GM04504 (cell line): ENCODE results near the gene EXOC3L4.
"Not testable (repeated sequence)": the region's sequence is repeated elsewhere in the genome, so short reads cannot be mapped to it uniquely, and the experiment has no call there.

Experiments used
- DNase-seq: peaks from one replicate; pipeline ENCODE4 v3.0.0-alpha.2; 2012; ENCODE audit warnings: low read depth

EXOC3L4 gene

DNA sequence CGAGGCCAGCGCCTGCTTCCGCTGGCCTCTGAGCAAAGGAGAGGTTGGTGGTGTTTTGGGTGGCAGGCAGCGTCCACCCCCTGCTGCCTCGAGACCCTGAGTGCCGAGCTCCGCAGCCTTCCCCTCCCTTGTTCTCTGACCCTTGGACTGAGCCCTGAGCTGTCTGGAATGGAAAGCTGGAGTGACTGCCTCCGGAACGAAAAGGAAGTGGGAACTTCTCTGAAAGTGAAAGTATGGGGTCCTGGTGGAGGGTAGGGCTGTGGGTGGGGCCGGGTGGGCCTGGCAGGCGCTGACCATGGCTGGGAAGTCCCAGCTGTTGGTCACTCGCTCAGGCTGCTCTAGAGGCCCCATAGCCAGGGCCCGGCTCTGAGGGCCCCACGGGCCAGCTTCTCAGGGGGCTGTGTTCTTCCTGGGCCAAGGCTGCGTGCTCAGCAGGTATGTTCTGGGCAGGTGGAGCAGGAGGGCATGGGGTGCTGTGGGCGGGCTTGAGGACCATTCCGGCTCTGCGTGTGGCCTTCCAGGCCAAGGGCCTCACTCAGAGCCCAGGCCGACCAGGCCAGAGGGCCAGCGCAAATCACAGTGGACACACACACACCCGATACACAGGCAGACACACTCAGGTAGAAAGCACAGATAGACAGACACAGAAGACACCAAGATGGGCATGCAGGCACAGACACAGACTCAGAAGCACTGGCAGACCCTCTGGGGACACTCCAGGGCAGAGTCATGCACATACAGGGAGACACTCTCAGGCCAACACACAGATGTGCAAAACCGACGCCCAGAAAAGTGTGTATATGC, at the start of gene EXOC3L4:
Gene EXOC3L4 (plus strand): TSS at position 320 of the 804 bp plus-strand sequence. CDS start 5,495 bp downstream, outside the sequence.
- no peak for DNase-seq

DNA sequence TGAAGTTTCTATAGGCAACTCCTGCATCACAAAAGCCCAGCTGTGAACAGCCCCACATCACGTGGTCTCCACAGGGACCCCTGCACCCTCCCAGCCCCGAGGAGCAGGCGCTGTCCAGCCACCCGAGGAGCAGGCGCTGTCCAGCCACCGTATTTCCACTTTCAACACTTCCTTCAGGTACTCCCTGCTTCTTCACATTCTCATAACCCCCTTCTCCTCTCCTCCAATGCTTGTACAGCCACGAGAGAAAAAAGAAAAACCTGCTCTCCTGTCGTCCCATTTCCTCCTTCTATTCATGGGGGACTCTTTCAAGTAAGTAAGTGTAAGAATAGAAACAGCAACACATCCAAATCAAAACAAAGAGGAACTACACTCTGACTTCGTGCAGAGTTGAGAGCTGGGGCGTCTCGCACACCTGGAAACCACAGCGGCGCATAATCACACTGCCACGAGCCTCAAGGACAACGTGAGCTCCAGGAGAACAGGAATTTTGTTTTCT, 49.1 kb upstream of the EXOC3L4 start:
- DNase-seq, result no peak

DNA sequence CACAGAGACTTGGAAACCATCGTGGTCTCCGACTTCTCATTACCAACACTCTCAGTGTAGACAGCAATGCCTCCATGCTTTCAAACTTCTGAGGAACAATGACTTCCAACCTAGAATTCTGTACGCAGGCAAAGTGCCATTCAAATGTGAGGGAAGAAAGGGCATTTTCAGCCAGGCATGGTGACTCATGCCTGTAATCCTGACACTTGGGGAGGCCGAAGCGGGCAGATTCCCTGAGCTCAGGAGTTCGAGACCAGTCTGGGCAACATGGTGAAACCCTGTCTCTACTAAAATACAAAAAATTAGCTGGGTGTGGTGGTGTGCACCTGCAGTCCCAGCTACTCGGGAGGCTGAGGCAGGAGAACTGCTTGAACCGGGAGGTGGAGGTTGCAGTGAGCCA, 47.1 kb upstream of the EXOC3L4 start:
- DNase-seq, result not testable (repeated sequence)

DNA sequence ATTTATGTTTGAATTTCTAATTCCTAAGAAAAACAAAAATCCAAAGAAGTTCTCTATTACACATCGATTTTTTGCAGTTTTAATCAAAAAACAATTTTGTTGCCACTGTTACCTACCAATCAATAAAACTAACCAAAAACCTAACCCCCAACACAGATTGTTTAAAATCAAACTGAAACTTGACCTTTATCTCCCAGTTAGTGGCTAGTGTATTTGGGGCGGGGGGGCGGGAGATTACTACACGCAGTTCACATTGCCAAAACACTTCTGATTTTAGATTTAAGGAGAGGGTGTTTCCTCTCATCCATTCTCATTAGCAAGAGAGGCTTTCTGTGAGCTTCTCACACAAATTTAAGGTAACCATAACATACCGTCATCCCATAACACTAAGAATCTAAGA, 43.6 kb upstream of the EXOC3L4 start:
- DNase-seq, result no peak

DNA sequence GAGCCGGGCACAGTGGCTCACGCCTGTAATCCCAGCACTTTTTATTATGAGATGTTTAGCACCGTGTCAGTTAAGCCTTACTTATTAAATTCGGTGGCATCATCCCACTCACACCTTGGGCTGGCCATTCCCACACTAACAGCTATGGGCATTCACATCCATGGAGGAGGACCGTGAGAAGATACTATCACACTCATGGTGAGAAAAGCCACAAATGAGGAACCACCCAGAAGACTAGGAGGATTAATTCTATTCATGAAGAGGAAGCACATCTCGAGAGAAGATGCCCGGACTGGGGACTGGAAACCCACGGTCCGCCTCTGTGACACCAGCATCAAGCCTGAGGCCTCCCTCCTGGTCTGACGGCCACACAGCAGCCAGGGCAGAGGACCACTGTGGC, 42.1 kb upstream of the EXOC3L4 start:
- no peak for DNase-seq

DNA sequence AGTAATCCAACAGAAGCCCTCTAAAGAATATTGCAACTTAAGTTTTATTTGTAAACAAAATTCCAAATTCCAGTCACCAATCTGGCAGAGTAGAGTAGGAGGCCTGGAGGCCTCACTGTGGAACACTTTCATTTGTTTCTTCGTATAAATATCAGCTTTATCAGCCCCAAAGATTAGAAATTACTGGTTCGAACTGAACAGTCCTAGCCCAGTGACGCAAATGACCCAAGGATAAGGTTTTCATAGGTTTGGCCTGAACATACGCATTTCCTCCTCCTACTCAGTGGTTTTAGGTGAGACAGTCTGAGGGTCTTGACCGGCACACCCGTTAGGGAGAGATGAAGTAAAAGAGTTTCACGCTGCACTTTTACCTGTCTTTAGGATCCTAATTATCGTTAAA, 38.8 kb upstream of the EXOC3L4 start:
- no peak for DNase-seq

DNA sequence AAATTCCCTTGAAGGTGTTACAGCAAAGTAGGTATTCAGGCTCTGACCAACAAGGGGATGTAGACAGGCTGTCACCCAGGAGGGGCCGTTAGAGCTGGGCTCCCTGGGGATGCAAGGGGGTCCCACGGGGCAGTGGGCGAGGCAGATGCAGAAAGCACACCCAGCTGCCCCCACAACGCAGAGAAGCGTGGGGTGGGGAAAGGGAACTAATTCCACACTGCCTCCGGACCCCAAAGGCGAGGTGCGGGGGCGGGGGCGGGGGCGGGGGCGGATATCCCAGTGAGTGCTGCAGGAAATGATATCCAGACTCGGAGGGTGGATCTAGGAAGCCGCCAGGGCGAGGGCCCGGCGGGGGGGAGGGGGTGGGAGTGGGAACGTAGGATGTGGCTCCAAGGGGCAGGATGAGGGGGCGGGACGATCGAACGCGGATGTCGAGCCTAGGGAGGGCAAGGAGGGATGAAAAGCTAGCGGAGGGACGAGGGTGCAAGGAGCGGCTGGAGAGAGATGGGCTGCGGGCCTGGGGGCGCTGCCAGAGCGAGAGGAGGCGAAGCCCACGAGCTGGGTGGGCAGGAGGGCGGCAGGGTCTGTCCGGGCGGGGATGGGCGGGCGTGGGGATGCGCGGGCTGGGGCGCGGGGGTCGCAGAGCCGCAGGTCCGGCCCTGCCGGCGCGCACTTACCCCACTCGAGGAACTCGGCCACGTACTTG, 38.0 kb upstream of the EXOC3L4 start:
- peak; percentile 38 for DNase-seq

DNA sequence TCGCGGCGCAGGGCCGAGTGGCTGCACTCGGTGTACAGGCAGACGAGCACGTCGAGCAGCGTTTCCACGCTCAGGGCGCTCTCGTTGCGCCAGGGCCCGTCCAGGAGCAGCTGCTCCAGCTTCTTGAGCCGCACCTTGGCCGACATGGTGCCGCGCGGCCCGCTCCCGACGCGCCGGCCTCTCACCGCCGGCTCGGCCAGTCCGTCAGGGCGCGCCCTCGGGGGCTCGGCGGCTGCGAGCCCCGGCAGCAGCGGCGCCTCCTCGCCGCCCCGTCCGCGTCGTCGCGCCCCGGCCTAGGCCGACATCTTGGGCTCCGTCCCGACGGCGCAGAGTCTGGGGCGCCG, 37.5 kb upstream of the EXOC3L4 start:
- DNase-seq, result no peak

DNA sequence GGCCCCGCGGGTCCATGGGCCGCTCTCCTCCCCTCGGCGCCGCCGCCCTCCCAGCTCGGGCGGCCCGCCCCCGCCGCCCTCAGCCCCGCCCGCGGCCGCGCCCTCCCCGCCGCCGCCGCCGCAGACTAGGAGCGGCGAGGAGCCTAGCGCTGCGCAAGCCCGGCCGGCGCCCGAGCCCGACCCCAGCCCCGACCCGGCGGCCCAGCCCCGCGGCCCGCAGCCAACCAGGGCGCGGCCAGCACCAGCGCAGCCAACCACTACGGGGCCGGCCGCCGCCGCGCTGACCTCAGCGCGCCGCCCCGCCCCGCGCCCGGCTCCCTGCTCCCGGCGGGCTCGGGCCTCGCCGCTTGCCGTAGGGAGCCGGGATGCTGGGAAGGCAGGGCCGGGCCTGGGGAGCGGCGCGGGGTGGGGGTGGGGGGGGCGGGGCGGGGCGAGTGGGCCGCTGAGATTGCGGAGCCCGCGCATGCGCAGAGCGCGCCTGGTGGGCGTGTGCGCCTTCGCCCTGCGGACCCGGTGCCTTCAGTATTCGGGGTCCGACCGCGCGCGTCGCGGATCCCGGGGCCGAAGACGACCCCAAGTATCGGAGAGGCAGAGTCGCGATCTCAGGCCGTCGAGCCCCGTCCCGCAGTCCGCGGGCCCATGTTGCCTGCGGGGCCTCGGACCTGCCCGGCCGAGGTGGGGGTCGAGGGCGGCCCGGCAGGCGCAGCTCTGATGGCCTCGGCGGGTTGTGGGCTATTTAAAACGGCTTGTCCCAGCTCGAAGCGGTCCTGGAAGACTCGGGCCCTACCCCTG, 37.0 kb upstream of the EXOC3L4 start, which contains the start of gene CDC42BPB:
Gene CDC42BPB (minus strand): TSS at position 178 of the 792 bp plus-strand sequence. CDS start 376 bp downstream, outside the sequence.
- peak; percentile 88 for DNase-seq

DNA sequence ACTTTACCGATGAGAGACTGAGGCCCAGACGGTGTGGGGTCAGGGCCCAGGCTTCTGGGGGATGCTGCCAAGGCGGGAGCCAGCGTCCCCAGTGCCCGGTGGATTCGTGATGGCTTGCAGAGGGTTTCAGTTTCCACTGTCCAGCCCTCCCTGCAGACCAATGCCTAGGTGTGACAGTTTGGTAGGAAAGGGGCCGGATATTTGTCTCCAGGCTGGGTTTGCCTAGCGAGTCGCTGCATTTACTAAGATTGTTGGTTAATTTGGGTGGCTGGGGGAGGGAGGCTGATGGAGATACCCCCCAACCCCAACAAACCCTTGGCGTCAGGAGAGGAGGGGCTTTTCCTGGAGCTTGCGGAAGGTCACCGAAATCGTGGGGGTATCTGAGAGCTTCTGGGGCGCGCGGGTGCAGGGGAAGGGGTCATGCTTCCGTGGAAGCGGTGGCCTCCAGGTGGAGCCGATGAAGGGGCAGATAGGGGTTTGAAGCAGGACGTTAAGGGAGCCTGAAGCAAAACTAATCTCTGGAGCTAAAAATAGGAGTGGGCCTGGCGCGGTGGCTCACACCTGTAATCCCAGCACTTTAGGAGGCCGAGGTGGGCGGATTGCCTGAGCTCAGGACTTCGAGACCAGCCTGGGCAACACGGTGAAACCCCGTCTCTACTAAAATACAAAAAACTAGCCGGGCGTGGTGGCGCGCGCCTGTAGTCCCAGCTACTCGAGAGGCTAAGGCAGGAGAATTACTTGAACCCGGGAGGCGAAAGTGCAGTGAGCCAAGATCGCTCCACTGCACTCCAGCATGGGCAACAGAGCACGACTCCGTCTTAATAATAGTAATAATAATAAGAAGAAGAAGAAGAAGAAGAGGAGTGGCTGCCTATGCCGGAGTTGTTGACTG, 36.1 kb upstream of the EXOC3L4 start:
- DNase-seq, result no peak

DNA sequence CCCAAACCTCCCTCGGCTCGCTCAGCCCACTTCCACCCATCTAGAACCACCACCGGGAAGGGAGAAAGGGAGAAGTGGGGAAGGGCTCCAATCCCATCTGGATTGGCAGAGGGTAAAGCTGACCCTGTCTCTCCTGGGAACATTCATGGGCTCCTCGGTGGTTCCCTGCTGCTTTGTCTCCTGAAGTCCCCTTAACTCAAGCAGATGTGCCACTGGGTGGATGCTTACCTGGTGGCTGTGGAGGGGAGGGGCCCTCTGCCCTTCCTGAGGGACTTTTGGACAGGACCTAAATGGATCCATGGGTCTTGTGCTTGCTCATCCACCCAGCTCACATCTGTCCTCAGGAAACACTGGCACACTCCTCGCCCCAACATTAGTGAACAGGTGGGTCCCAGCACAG, 35.0 kb upstream of the EXOC3L4 start:
- no peak for DNase-seq

DNA sequence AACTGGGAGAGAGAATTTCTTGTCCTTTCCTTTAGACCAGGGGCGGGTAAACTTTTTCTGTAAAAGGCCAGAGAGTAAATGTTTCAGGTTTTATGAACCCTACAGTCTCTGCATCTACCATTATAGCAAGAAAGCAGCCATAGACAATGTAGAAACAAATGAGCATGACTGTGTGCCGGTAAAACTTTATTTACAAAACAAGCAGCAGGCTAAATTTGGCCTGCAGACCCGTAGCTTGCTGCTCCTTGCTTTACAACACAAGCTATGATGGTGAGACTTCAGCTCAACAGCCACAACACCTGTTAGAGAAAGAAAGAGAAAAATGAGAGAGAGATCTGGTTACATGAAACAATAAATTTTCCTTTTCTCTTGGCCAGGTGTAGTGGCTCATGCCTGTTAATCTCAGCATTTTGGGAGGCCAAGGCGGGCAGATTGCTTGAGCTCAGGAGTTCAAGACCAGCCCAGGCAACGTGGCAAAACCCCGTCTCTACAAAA, 33.0 kb upstream of the EXOC3L4 start:
- DNase-seq, result no peak

DNA sequence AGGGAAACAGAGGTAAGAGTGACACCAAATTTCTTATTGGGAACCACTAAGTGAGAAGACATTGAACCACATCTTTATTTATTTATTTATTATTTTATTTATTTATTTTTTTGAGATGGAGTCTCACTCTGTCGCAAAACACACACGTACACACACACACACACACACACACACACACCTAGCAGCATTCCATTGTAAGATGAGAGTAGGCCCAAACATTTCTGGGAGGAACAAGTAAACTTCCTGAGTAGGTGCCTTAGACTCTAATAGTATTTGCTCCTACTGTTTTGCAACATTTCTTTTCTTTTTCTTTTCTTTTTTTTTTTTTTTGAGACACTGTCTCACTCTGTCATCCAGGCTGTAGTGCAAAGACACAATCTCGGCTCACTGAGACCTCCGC, 30.1 kb upstream of the EXOC3L4 start:
- DNase-seq, result no peak

DNA sequence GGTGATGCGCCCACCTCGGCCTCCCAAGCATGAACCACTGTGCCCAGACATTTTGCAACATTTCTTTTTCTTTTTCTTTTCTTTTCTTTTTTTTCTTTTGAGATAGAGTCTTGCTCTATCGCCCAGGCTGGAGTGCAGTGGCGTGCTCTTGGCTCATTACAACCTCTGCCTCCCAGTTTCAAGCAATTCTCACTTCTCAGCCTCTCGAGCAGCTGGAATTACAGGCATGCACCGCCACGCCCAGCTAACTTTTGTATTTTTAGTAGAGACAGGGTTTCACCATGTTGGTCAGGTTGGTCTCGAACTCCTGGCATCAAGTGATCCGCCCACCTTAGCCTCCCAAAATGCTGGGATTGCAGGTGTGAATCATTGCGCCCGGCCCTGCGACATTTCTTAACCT, 29.5 kb upstream of the EXOC3L4 start:
- no peak for DNase-seq

DNA sequence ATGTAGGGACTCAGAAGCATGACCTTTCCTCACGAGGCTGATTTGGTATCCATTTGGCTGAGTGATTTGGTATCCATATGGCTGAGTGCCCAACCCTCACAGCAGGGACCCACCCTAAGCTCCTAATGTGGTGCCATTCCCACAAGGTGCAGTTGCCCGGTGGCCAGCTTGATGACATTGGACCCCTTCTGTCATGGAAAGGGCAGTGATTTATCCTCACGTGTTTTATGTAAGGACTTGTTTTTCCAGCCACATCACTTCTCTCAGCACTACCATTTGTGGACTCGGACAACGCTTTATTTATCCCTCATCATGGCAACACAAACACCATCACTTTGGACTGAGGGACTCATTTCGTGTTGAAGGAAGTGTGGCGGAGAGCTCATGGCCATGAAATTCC, 28.7 kb upstream of the EXOC3L4 start:
- no peak for DNase-seq

DNA sequence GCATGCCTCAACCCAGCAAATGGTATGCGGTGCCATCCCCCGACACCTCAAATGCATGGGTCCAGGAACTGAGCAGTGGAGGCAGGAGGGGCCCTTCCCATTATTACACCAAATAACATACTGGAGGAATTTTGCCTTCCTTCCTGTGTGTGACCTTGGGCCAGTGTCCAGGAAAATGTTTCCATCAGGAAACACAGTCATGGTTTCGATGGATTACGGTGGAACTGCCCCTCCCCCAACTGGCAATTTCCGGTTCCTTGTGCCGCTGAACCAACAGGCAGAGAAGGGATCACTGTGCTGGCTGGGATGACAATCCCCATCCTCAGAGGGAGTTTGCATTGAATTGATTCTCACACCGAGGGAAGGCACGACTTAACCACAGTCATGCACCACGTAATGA, 28.1 kb upstream of the EXOC3L4 start:
- DNase-seq, result no peak

DNA sequence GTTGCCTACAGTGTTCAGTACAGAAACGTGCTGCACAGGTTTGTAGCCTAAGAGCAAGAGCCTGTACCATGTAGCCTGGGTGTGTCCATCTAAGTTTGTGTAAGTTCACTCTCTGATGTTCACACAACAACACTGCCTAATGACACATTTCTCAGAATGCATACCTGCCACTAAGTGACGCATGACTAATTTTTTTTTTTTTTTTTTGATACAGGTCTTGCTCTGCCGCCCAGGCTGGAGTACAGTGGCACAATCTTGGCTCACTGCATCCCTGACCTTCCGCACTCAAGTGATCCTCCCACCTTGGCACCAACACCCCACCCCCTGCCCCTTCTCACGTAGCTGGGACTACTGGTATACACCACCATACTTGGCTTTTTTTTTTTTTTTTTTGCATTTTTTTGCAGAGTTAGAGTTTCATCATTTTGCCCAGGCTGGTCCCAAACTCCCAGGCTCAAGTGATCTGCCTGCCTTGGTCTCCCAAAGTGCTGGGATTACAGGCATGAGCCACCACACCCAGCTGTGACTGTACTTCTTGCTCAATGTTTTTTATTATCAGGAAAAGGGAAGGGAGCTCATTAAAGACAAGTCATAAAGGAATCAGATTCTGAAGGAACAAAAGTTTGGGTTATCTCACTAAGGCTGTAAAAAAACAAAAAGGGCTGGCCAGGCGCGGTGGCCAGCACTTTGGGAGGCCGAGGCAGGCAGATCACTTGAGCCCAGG, 27.1 kb upstream of the EXOC3L4 start:
- DNase-seq, result peak; percentile 76

DNA sequence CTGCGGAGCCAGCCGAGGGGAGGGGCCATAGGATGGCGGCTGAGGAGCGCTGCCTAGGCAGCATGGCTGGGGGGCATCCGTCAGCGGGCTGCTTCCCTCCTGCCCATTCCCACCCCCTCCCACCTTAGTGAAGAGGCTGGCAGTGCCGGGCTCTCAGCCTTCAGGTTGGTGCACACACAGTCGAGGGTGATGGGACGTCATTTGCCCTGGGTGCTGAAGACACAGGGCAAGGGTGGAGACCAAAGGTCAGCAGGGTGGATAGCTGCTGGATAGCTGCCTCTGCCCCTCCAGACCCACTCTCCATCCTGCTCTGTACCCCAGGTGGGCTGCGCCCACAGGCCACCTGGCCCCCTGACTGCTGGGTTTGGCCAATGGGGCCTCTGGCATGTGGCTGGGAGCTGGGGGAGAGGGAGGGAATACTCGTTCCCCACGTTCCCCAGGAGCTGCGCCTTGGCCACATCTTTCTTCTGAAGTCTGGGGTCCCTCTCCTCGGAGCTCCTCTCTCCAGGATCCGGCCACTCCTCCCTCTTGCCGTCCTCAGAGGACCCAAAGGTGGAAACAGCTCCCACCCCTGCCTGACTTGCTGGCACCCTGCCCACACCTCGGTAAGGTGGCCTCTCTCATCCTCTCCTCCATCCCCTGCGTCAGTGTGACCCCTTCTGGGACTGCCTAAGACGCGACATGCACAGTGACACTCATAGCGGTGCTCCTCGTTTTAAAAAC, 26.0 kb upstream of the EXOC3L4 start:
- DNase-seq, result no peak

DNA sequence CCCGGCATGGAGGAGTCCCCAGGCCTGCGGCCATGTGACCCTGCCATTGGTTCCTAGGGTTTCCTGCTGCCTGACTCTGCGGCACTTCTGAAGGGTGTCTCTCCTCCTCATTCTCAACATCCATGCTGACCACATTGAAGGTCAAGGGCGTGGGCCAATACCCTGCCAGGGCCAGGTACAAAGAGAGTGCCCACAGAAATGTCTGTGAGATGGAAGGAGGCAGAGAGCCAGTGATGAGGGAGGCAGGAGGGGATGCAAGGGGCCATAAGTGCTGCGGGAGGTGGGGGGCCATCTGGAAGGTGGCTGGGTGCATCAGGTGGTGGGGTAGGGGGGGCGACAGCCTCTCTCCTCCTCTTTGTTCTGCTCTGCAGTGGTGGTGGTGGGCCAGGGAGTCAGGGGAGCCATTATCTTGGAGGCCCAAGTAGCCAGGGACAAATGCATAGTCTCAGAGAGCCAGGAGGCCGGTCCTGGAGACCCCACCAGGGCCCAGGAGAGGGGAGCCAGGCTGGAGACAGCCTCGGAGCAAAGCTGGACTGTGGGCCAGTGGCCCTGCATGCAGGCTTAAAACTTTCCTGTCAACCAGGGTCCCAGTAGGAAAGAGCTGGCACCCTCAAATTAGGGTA, 24.2 kb upstream of the EXOC3L4 start:
- DNase-seq, result no peak
